H1 (cell line): ENCODE results near the gene DPM2. TPM values are rescaled to one million over a fixed set of nuclear protein-coding genes. Genes with fewer than 3 reads are reported as not detected.

Source experiments
- CTCF ChIA-PET: fragments of 300-600 bp; sonication (Branson Sonifier 250); formaldehyde crosslinking; loops from one replicate; lab custom pipeline; 2021; ENCODE audit not compliant: partially characterized antibody; lab: Charles Lee
- POLR2A ChIA-PET: fragments of 300-600 bp; sonication (Branson Sonifier 250); formaldehyde crosslinking; loops from one replicate; lab custom pipeline; 2021; ENCODE audit warnings: inconsistent platforms; ENCODE audit not compliant: partially characterized antibody; lab: Charles Lee
- DNase-seq, 2 experiments: peaks; one replicate each; pipeline versions ENCODE4 v3.0.0 to v3.0.0-alpha.2; 2010 to 2022; ENCODE audit warnings: low spot score in 2 of 2, low read depth in 1 of 2, mixed read lengths in 1 of 2
- FAIRE-seq: peaks from 2 replicates; lab custom pipeline; 2011; peaks lifted over from hg19 to GRCh38; lab: Jason Lieb, UNC
- H2AFZ ChIP-seq: 2 replicates; pipeline ENCODE4 v1.8.1; 2012; ENCODE audit warnings: low read length, inconsistent platforms
- H2AK5ac ChIP-seq: 2 replicates; pipeline ENCODE4 v1.6.1; 2013; ENCODE audit warnings: low read depth, low read length
- H2BK120ac ChIP-seq: replicated peaks from 2 replicates; pipeline ENCODE3; 2013; ENCODE audit warnings: low read depth, low read length, inconsistent platforms
- H2BK12ac ChIP-seq: 2 replicates; pipeline ENCODE4 v1.6.1; 2013; ENCODE audit warnings: low read depth, low read length
- H2BK15ac ChIP-seq: 2 replicates; pipeline ENCODE4 v1.6.1; 2013; ENCODE audit warnings: low read length
- H2BK20ac ChIP-seq: 2 replicates; pipeline ENCODE4 v1.6.1; 2013; ENCODE audit warnings: low read length
- H2BK5ac ChIP-seq: 2 replicates; pipeline ENCODE4 v1.6.1; 2013; ENCODE audit warnings: low read depth, low read length
- H3K14ac ChIP-seq: 2 replicates; pipeline ENCODE4 v1.6.1; 2013; ENCODE audit warnings: inconsistent platforms; ENCODE audit not compliant: insufficient read length
- H3K18ac ChIP-seq: 2 replicates; pipeline ENCODE4 v1.6.1; 2013; ENCODE audit warnings: low read length; ENCODE audit errors: extremely low read depth
- H3K23ac ChIP-seq: 2 replicates; pipeline ENCODE4 v1.6.1; 2013; ENCODE audit warnings: inconsistent platforms; ENCODE audit not compliant: insufficient read length
- H3K23me2 ChIP-seq: 2 replicates; pipeline ENCODE4 v1.6.1; 2013; ENCODE audit warnings: low read depth, low read length
- H3K27ac ChIP-seq: 2 replicates; pipeline ENCODE4 v1.6.1; 2011; ENCODE audit warnings: low read depth, low read length, inconsistent platforms
- H3K27me3 ChIP-seq, 4 experiments: replicated peaks in 1 of 4; 1 replicate in 1 of 4; 2 replicates in 3 of 4; pipeline versions ENCODE4 v1.6.1 to v1.8.1; 2011 to 2013; ENCODE audit warnings: low read length in 3 of 4, mild to moderate bottlenecking in 3 of 4, inconsistent platforms in 2 of 4, mixed read lengths in 2 of 4, moderate library complexity in 1 of 4; ENCODE audit not compliant: control insufficient read depth in 3 of 4, insufficient read depth in 3 of 4; ENCODE audit errors: extremely low read depth in 1 of 4
- H3K36me3 ChIP-seq, 4 experiments: 2 replicates each; pipeline versions ENCODE4 v1.6.1 to v1.8.1; 2011 to 2013; ENCODE audit warnings: mild to moderate bottlenecking in 4 of 4, low read length in 3 of 4, moderate library complexity in 2 of 4, control low read depth in 1 of 4, inconsistent platforms in 1 of 4; ENCODE audit not compliant: insufficient read depth in 4 of 4, control insufficient read depth in 2 of 4
- H3K4ac ChIP-seq: replicated peaks from 2 replicates; pipeline ENCODE3; 2013; ENCODE audit warnings: low read length, low read depth, mixed read lengths, inconsistent platforms; ENCODE audit not compliant: insufficient read length
- H3K4me1 ChIP-seq, 4 experiments: replicated peaks in 1 of 4; 1 replicate in 1 of 4; 2 replicates in 3 of 4; pipeline versions ENCODE4 v1.6.1 to v1.8.1; 2011 to 2013; ENCODE audit warnings: low read length in 3 of 4, inconsistent platforms in 2 of 4, mixed read lengths in 1 of 4; ENCODE audit not compliant: insufficient read depth in 4 of 4, control insufficient read depth in 3 of 4
- H3K4me2 ChIP-seq, 2 experiments: 2 replicates each; pipeline versions ENCODE4 v1.6.1 to v1.8.1; 2011 to 2013; ENCODE audit warnings: low read depth in 2 of 2, low read length in 2 of 2, control low read depth in 1 of 2, inconsistent platforms in 1 of 2, mild to moderate bottlenecking in 1 of 2; ENCODE audit not compliant: insufficient read depth in 1 of 2
- H3K4me3 ChIP-seq, 4 experiments: fragments of 200-600, 300-600 bp in 1 of 4; sonication (generic), shearing (Covaris generic), sonication (Bioruptor Twin) in 1 of 4; 2 replicates each; pipeline versions ENCODE4 v1.5.1 to v1.8.1; 2011 to 2016; ENCODE audit warnings: low read length in 4 of 4, low read depth in 3 of 4, control low read depth in 2 of 4, inconsistent platforms in 2 of 4, mild to moderate bottlenecking in 2 of 4, mixed read lengths in 1 of 4, moderate library complexity in 1 of 4; ENCODE audit not compliant: insufficient read depth in 2 of 4; ENCODE audit errors: extremely low read depth in 1 of 4
- H3K56ac ChIP-seq: replicated peaks from 2 replicates; pipeline ENCODE3; 2013; ENCODE audit warnings: low read depth, mild to moderate bottlenecking, mixed read lengths, low read length, inconsistent platforms; ENCODE audit not compliant: insufficient read length
- H3K79me1 ChIP-seq: 2 replicates; pipeline ENCODE4 v1.6.1; 2013; ENCODE audit warnings: low read depth, low read length, control low read depth
- H3K79me2 ChIP-seq, 2 experiments: 2 replicates each; pipeline versions ENCODE4 v1.6.1 to v1.8.1; 2012 to 2013; ENCODE audit warnings: low read length in 2 of 2, mild to moderate bottlenecking in 2 of 2, inconsistent platforms in 1 of 2; ENCODE audit not compliant: insufficient read depth in 2 of 2, control insufficient read depth in 1 of 2
- H3K9ac ChIP-seq, 4 experiments: replicated peaks in 1 of 4; 1 replicate in 1 of 4; 2 replicates in 3 of 4; pipeline versions ENCODE4 v1.6.1 to v1.8.1; 2011 to 2013; ENCODE audit warnings: low read depth in 3 of 4, low read length in 3 of 4, control low read depth in 2 of 4, mild to moderate bottlenecking in 2 of 4, moderate library complexity in 2 of 4, inconsistent platforms in 1 of 4; ENCODE audit errors: extremely low read depth in 1 of 4
- H3K9me3 ChIP-seq, 2 experiments: 2 replicates each; pipeline versions ENCODE4 v1.6.1 to v1.8.1; 2012 to 2013; ENCODE audit warnings: mild to moderate bottlenecking in 2 of 2, moderate library complexity in 2 of 2, control low read depth in 1 of 2, inconsistent platforms in 1 of 2, low read depth in 1 of 2, low read length in 1 of 2, mixed read lengths in 1 of 2; ENCODE audit not compliant: insufficient read depth in 2 of 2
- H4K20me1 ChIP-seq, 2 experiments: replicated peaks in 1 of 2; 2 replicates each; pipeline versions ENCODE3 to v1.8.1; 2011 to 2013; ENCODE audit warnings: inconsistent platforms in 2 of 2, low read length in 2 of 2, mild to moderate bottlenecking in 1 of 2; ENCODE audit not compliant: insufficient read depth in 2 of 2, control insufficient read depth in 1 of 2
- H4K5ac ChIP-seq: 2 replicates; pipeline ENCODE4 v1.6.1; 2013; ENCODE audit warnings: low read length, low read depth, mixed read lengths, inconsistent platforms; ENCODE audit not compliant: insufficient read length
- H4K8ac ChIP-seq: 2 replicates; pipeline ENCODE4 v1.8.0; 2013; ENCODE audit warnings: mild to moderate bottlenecking, moderate library complexity, low read length, inconsistent platforms; ENCODE audit not compliant: insufficient read depth; ENCODE audit errors: extremely low read depth
- H4K91ac ChIP-seq: replicated peaks from 2 replicates; pipeline ENCODE3; 2013; ENCODE audit warnings: low read length, mixed read lengths, inconsistent platforms; ENCODE audit not compliant: insufficient read length
- BACH1 ChIP-seq: IDR thresholded peaks from 2 replicates; pipeline ENCODE4 v1.6.1; 2012; ENCODE audit warnings: low read length, improper control_type of control experiment
- BCL11A ChIP-seq, 2 experiments: IDR thresholded peaks; one replicate each; pipeline ENCODE4 v1.6.1; 2011; ENCODE audit warnings: low read depth in 2 of 2, low read length in 2 of 2, mild to moderate bottlenecking in 2 of 2
- CBX5 ChIP-seq: fragments of 300-800, 300-1000 bp; sonication (generic); IDR thresholded peaks from 2 replicates; pipeline ENCODE4 v1.7.1; 2016; ENCODE audit warnings: antibody characterized with exemption, low read length, low read depth
- CTCF ChIP-seq, 3 experiments: IDR thresholded peaks; 1 replicate in 2 of 3; 2 replicates in 1 of 3; pipeline versions ENCODE4 v1.5.1 to v1.6.1; 2011; ENCODE audit warnings: low read length in 3 of 3, mild to moderate bottlenecking in 3 of 3, inconsistent platforms in 2 of 3, low read depth in 1 of 3, moderate library complexity in 1 of 3; ENCODE audit not compliant: insufficient read depth in 1 of 3; ENCODE audit errors: control extremely low read depth in 1 of 3
- KDM1A ChIP-seq: fragments of 200-600, 300-600 bp; sonication (generic); IDR thresholded peaks from 2 replicates; pipeline ENCODE4 v1.7.1; 2016; ENCODE audit warnings: mild to moderate bottlenecking, low read length, borderline replicate concordance
- MAX ChIP-seq: IDR thresholded peaks from 2 replicates; pipeline ENCODE4 v1.6.1; 2012; ENCODE audit warnings: inconsistent platforms
- PHF8 ChIP-seq: fragments of 200-600 bp; sonication (generic); conservative IDR thresholded peaks from 2 replicates; pipeline ENCODE4 v1.7.1; 2012; ENCODE audit warnings: low read depth, mild to moderate bottlenecking, inconsistent platforms, low read length, moderate library complexity
- POU5F1 ChIP-seq: IDR thresholded peaks from 2 replicates; pipeline ENCODE4 v1.6.1; 2011; ENCODE audit warnings: low read depth, mild to moderate bottlenecking, low read length, moderate library complexity
- TEAD4 ChIP-seq: IDR thresholded peaks from 2 replicates; pipeline ENCODE4 v1.6.1; 2012; ENCODE audit warnings: low read depth, low read length, inconsistent platforms, mixed read lengths
- WGBS, 2 experiments: shearing (Covaris generic) in 1 of 2; methylation state at CpG; one replicate each; pipeline versions ENCODE4 v1.1.6 to v1.1.7; 2013 to 2015; ENCODE audit warnings: low lambda C conversion rate in 2 of 2, mixed read lengths in 2 of 2, inconsistent platforms in 1 of 2, low coverage in 1 of 2, missing lambda C conversion rate in 1 of 2; ENCODE audit not compliant: insufficient replicate concordance in 2 of 2, insufficient coverage in 1 of 2, insufficient read length in 1 of 2; ENCODE audit errors: extremely low coverage in 1 of 2, missing lambda C conversion rate in 1 of 2; 5-methylcytosine and 5-hydroxymethylcytosine counted together
- polyA plus RNA-seq, 7 experiments: library from polyadenylated mRNA; depleted of rRNA in 3 of 7; stranded (reverse) in 5 of 7; unstranded in 2 of 7; fragments of >200 nt in 5 of 7; fragments of 200-250 nt in 2 of 7; gene quantifications; 1 replicate in 5 of 7; 2 replicates in 1 of 7; 4 replicates in 1 of 7; pipeline versions ENCODE4 v1.2.1 to v1.2.3, GENCODE V29; 2011 to 2013; ENCODE audit warnings: missing spikeins in 2 of 7, mixed read lengths in 2 of 7
- total RNA-seq: library from RNA; stranded (reverse); fragmentation: NEBNext Ultra II Directional; extraction: Animal tissue kit (Norgen Biotek cat#: 25700); gene quantifications from 2 replicates; pipeline ENCODE4 v1.2.1, GENCODE V29; 2021

The DPM2 gene
- total and polyA plus RNA-seq, 2 of the 8 experiments (the other 6 are each of a cell fraction or from before 2014, with no cell fraction given), result 45.4 to 95.4 TPM

- Histone ChIP-seq H4K91ac (no peak overlapping the region), H3K79me1 (no peaks in the 10 kb centered on the region), H4K8ac (peak overlapping the region; percentile 79; the same call in 1 of the 2 replicates), H3K79me2 (no peaks in the 10 kb centered on the region), H2BK120ac (no peak overlapping the region), H3K23ac (no peak overlapping the region), H3K18ac (no peak overlapping the region), H3K36me3 (no peaks in the 10 kb centered on the region), H3K23me2 (peaks cover 3% of the 10 kb centered on the region; the same call in 1 of the 2 replicates), H2BK12ac (no peak overlapping the region), H4K20me1 (peaks cover 0 to 6% of the 10 kb centered on the region in 2 experiments), H4K5ac (no peak overlapping the region), H3K14ac (no peak overlapping the region), H3K56ac (no peak overlapping the region), H3K4ac (no peak overlapping the region), H3K4me1 (peaks cover 0 to 4% (median under 1%) of the 10 kb centered on the region in 4 experiments; a peak in 4 of 7 replicates), H2AK5ac (no peak overlapping the region), H3K9ac (no peak overlapping the region), H2AFZ (no peak overlapping the region), H2BK5ac (no peak overlapping the region), H3K4me2 (peak overlapping the region in 1 of 2 experiments; percentile 58; a peak in 2 of 4 replicates), H2BK20ac (no peak overlapping the region), H3K4me3 (peak overlapping the region in 1 of 4 experiments; percentile 10; a peak in 1 of 8 replicates), H2BK15ac (no peak overlapping the region), H3K27ac (no peak overlapping the region), H3K9me3 (no peaks in the 10 kb centered on the region), H3K27me3 (peaks cover 0 to 5% (median 2%) of the 10 kb centered on the region in 4 experiments; a peak in 3 of 7 replicates)
- FAIRE-seq (no peak), DNase-seq (peak in 1 of 2 experiments; percentile 95)
- WGBS, 2 experiments, result 12% methylated on average over 25 of the region's 45 CpGs; no CpG with 5 or more reads in 1 of the 2 experiments
- POLR2A ChIA-PET, result interaction anchor here (0.9 to 2.0 kb wide), 13 partner anchors 9 to 221 kb away, joined by 3 to 8 read pairs (median 4); partner anchors contain the start of genes CDK9 and PIP5KL1
- CTCF ChIA-PET, result interaction anchor here (0.6 to 6.7 kb wide), 60 partner anchors 8 to 677 kb away, joined by 3 to 114 read pairs (median 5); partner anchors contain the start of genes DPM2, ENG, PIP5KL1 and ST6GALNAC6
- TF ChIP-seq TEAD4, result no peak
- TF ChIP-seq PHF8, result no peak
- no peak for TF ChIP-seq BACH1
- TF ChIP-seq BCL11A (IDR thresholded peaks at IDR 0.05; ENCODE audit: low read depth in 2 of 2, low read length in 2 of 2), result no peak
- no peak for TF ChIP-seq POU5F1
- 0 out of 2 replicates have a peak, but pooled peaks have one; percentile 9 for TF ChIP-seq MAX
- peak; percentile 84; the same call in 1 of the 2 replicates for TF ChIP-seq KDM1A
- no peak for TF ChIP-seq CBX5
- peak in 2 of 3 experiments; percentile 91 to 93; a peak in 3 of 4 replicates for TF ChIP-seq CTCF (IDR thresholded peaks at IDR 0.05; ENCODE audit: control extremely low read depth in 1 of 3, insufficient read depth in 1 of 3, low read depth in 1 of 3, low read length in 3 of 3)
Observed at GRCh38 chr9:127921557-127922120, 16.0 kb downstream of the DPM2 start.
